Cardiac atrium fibroblast (primary cell): ENCODE measurements around the gene CPPED1. TPM values are rescaled to one million over a fixed set of nuclear protein-coding genes. Genes with fewer than 3 reads are reported as not detected.

Experiments used
- total RNA-seq: library from RNA; depleted of rRNA; stranded (reverse); fragments of >200 nt; gene quantifications from 2 replicates; pipeline ENCODE4 v1.2.3, GENCODE V29; 2015

Gene CPPED1
- 7.9 and 19.3 TPM in 2 replicates for total RNA-seq

GRCh38 chr16:12803203-12804093 lies at the start of gene CPPED1:
Gene CPPED1 (minus strand): TSS chr16:12803887. CDS start chr16:12803776, 111 bp downstream.

Other genes with a start within 250 kb of the CPPED1 start
- not detected in 2 replicates for gene SHISA9, start 97.7 kb upstream of the CPPED1 start, total RNA-seq